Mesenteric fat pad (tissue), 1 donor: ENCODE results near the gene TWF1. TPM values are rescaled to one million over a fixed set of nuclear protein-coding genes. Genes with fewer than 3 reads are reported as not detected.

Source experiments
- total RNA-seq: library from RNA; stranded (reverse); fragmentation: NEBNext Ultra II Directional; extraction: Animal tissue kit (Norgen Biotek cat#: 25700); gene quantifications from one replicate; pipeline ENCODE4 v1.2.1, GENCODE V29; 2021
- donor health status: DM: yes; HTN: yes; CAD: no.

The TWF1 gene
- total RNA-seq, 1 donor from 2014 or later = 84.8 TPM

Other genes with a start within 250 kb of the TWF1 start
- gene PUS7L, start 47.5 kb downstream of the TWF1 start, total RNA-seq = 10.3 TPM
- 14.3 TPM for gene IRAK4, start 47.4 kb downstream of the TWF1 start, total RNA-seq
- 7.7 TPM for gene TMEM117, start 29.8 kb upstream of the TWF1 start, total RNA-seq